Kasumi-1 (cell line): ENCODE data around the gene LCN15.
"Not testable (repeated sequence)": the region's sequence is repeated elsewhere in the genome, so short reads cannot be mapped to it uniquely, and the experiment has no call there.

Experiments used
- DNase-seq, 2 experiments: peaks; one replicate each; lab custom pipeline; 2025; lab: John Stamatoyannopoulos, UW

Gene LCN15

GRCh38 chr9:136774416-136775045 is 10.2 kb upstream of the LCN15 start:
- DNase-seq, result no peak

- peak; percentile 61 to 77 for DNase-seq
Observed at GRCh38 chr9:136773386-136774044, 9.2 kb upstream of the LCN15 start.

DNA sequence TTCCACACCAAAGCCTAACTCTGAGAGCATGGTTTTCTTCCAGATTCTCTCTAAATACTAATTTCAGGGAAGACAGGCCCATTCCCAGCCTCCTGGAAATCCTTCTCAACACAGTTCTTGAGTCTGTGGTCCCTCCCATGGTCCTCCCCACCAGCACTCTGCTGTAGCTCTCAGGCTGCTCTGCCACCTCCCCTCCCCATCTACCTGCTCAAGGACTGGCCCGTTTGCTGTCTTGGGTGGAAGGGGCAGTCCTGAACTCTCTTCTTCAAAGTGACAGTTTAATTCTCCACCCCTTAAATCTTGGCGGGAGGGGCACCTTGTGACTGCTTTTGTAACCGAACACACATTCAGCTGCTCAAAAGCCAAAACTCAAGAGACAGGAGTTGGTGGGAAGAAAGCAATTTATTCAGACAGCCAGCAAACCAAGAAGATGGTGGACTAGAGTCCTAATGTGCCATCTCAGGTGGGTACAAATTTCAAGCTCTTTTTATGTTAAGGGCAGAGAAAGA is 7.6 kb upstream of the LCN15 start:
- DNase-seq, result no peak

DNA sequence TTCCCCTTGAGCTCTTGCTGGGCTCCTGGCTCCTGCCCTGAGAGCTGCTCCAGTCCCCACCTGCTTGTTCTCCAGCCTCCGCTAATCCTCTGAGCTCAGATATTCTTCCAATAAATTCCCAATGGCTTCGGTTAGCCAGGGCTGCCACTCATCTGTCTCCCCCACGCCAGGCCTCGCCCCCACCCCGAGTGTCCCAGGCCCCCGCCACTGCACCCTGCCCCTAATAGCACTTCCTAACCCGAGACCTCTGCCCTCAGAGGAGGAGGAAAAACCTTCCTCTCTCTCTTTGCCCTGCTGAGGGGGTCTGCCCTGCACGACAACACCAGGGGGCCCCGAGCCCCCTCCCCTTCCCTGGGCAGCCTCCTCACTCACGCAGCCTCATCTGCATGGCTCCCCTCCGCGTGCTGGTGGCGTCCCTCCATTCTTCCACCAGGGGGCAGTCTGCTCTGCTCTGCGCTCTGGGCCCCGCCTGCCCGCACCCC is 5.4 kb upstream of the LCN15 start:
- DNase-seq, result peak; percentile 63 to 79

DNA sequence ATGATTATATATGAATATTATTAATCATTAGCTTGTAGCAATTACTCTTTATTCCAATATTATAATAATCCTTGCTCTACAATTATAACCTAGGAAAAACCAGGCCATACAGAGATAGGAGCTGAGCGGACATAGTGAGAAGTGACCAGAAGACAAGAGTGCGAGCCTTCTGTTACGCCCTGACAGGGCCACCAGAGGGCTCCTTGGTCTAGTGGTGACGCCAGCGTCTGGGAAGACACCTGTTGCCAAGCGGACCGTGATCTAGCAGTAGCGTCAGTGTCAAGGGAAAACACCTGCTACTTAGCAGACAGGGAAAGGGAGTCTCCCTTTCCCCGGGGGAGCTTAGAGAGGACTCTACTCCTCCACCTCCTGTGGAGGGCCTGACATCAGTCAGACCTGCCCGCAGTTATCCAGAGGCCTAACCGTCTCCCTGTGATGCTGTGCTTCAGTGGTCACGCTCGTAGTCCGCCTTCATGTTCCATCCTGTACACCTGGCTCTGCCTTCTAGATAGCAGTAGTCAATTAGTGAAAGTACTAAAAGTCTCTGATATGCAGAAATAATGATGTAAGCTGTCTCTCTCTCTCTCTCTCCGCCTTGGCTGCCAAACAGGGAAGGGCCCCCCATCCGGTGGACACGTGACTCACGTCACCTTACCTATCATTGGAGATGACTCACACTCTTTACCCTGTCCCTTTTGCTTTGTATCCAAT is 2.2 kb upstream of the LCN15 start:
- peak; percentile 24 to 28 for DNase-seq

DNA sequence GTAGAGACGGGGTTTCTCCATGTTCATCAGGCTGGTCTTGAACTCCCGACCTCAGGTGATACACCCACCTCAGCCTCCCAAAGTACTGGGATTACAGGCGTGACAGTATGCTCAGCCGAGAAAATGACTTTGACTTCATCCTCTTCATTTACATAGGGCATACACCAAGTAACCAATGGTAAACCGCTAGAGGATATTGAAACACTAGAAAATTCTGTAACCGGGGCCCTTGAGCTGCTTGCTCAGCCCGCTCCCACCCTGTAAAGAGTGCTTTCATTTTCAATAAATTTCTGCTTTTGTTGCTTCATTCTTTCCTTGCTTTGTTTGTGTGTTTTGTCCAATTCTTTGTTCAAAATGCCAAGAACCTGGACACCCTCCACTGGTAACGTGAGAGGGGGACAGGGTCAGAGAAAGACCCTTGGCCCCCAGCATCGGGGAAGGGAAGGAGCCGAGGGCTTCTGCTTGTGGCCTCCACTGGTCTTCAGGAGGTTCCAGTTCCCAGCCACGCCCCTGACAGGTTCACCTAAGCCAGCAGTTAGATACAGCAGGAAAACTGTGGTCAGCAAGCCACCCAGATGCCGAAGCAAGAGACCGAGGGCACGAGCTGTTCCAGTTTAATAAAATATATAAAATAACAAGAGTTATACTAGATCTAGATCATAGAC is 1.6 kb upstream of the LCN15 start:
- not testable (repeated sequence) for DNase-seq

DNA sequence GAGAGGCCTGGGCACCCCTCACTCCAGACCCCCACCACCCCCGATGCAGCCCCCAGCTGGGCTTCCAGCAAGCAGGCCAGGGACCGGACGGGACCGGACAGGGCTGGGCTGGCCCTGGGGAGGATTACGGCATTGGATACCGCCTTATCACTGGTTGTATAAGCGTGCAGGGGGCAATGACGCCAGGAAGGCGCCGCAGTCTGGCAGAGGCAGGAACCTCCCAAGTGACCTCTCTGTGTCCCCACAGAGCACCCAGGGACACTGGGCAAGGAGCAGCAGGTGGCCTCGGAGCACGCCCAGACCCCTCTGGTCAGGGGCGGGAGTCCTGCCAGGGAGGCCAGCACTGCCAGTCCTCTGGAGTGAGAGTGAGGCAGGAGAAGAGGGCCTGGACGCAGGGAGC is 723 bp upstream of the LCN15 start:
- DNase-seq, result no peak

DNA sequence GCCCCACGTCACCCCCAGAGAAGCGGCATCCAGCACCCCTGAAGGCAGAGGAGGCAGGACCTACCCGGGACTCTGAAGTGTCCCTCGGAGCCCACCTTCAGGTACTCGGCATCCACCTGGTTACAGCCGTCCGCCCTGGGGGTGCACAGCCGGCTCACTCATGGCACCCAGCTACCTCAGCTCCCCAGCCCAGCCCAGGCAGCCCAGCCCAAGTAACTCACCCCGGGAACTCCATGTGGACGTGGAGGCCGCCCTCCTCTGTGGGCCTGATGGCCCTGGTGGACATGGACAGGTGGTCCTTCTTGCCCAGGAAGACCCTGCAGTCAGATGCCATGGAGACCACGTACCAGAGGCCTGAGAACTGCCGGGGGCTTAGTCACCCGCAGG is 676 bp downstream of the LCN15 start:
- DNase-seq, result no peak

- DNase-seq, result no peak
Observed at GRCh38 chr9:136762915-136763648, 1.2 kb downstream of the LCN15 start.

GRCh38 chr9:136762221-136762691 is 2.1 kb downstream of the LCN15 start:
- DNase-seq, result no peak

DNA sequence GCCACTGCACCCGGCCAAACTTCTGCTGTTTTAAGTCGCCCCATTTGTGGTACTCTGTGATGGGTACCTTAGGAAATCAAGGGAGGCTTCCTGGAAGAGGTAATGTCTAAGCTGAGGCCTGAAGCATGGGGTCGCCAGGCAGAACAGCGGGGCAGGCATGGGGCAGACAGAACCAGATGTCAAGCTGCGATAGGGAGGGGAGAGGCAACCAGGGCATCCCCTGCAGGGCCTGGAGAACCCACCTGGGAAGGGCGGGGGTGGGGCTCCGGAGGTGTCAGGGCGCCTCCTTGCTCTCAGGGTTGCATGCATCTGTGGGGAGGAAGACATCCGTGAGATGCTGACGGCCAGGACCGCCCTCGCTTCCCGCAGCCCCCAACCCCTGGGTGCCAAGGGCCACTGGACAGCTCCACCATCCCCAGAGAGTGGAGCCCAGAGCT is 2.8 kb downstream of the LCN15 start:
- no peak for DNase-seq

DNA sequence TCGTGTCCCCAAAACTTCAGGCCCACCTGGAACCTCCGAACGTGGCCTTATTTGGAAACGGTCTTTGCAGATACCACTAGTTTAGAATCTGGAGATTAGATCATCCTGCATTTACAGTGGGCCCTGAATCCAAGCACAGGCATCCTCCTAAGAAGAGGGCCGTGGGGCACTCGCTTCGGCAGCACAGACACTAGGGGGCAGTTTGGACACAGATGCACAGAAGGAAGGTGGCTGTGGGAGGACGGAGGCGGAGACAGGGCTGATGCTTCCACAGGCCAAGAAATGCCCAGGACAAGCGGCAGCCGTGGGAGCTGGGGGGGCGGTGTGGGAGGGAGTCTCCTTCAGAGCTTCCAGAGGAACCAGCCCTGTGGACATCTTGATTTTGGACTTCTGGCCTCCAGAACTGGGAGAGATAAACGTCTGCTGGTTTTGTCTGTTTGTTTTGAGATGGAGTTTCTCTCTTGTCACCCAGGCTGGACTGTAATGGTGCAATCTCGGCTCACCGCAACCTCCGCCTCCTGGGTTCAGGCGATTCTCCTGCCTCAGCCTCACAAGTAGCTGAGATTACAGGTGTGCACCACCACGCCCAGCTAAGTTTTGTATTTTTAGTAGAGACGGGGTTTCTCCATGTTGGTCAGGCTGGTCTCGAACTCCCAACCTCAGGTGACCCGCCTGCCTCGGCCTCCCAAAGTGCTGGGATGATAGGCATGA is 3.3 kb downstream of the LCN15 start:
- DNase-seq, result peak; percentile 66 to 70

DNA sequence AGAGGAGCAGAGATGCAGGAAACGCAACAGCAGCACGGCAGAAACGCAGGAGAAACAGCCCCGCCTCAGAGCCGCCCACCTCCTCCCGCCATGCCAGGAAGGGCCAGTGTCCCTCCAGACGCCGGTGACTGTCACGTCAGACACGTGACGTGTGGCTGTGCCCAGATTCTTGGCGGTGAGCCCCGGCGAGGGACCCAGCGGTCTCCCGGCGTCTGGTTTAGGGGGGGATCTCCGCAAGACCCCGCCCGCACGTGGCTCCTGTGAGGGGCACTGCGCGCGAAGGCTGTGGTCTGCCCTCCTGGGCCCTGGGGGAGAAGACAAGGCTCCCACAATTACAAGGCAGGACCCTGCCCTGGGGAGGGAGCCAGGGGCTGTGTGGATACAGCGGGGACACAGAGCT is 3.9 kb downstream of the LCN15 start:
- no peak for DNase-seq

GRCh38 chr9:136759436-136760325 is 4.6 kb downstream of the LCN15 start:
- DNase-seq, result no peak

DNA sequence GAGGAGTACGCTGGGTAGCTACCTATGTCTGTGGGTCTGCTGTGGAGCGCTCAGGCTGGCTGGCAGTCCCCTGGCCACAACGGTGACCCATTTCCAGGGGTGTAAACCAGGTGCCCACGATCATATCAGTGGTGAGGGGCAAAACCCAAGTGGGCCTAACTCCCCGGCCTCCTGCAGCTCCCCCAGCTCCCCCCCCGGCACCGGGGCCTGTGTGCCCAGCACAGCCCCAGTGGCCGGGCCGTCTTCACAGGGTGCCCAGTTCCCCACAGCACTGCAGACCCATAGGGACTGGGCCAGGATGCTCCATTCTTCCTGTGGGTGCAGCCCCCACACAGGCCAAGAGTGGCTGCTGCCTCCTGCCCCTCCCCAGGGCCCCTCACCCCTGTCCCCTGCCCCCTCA is 5.3 kb downstream of the LCN15 start:
- DNase-seq, result no peak

GRCh38 chr9:136757751-136758140 is 6.6 kb downstream of the LCN15 start:
- DNase-seq, result no peak

- no peak for DNase-seq
Observed at GRCh38 chr9:136757328-136757727, 7.0 kb downstream of the LCN15 start.

DNA sequence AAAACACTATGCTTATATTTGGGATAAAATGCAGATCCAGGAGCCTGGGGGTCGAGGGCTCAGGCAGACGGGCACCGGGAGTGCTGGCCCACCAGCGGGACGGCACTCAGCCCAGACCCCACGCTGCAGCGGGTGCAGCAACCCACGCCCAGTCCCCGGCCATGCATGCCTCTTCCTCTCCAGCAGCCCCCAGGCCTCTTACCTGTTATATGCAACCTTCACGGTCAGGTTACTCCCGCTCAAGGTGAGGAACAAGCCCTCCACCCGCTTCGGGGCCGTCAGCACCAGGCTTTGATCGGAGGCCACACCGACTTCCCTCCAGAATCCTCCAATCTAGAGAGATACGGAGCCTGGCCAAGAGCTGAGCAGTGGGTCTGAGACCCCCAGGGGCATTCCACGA is 7.5 kb downstream of the LCN15 start:
- DNase-seq, result no peak

DNA sequence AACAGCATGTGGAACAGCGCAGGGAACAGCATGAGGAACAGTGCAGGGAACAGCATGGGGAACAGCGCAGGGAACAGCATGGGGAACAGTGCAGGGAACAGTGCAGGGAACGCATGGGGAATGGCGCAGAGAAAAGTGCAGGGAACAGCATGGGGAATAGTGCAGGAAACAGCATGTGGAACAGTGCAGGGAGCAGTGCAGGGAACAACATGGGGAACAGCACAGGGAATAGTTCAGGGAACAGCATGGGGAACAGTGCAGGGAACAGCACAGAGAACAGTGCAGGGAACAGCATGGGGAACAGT is 8.2 kb downstream of the LCN15 start:
- no peak for DNase-seq
